C4-2B (cell line): Measurements from ENCODE around the gene RNF38.

Source experiments
- ZFX ChIP-seq: fragments of 450-650 bp; IDR thresholded peaks from 2 replicates; pipeline ENCODE4 v1.6.1; 2017
- TF ChIP-seq, protein P1 (sequence below): fragments of 450-650 bp; conservative IDR thresholded peaks from 2 replicates; pipeline ENCODE4 v1.5.1; 2017; ENCODE audit warnings: mild to moderate bottlenecking

DNA sequence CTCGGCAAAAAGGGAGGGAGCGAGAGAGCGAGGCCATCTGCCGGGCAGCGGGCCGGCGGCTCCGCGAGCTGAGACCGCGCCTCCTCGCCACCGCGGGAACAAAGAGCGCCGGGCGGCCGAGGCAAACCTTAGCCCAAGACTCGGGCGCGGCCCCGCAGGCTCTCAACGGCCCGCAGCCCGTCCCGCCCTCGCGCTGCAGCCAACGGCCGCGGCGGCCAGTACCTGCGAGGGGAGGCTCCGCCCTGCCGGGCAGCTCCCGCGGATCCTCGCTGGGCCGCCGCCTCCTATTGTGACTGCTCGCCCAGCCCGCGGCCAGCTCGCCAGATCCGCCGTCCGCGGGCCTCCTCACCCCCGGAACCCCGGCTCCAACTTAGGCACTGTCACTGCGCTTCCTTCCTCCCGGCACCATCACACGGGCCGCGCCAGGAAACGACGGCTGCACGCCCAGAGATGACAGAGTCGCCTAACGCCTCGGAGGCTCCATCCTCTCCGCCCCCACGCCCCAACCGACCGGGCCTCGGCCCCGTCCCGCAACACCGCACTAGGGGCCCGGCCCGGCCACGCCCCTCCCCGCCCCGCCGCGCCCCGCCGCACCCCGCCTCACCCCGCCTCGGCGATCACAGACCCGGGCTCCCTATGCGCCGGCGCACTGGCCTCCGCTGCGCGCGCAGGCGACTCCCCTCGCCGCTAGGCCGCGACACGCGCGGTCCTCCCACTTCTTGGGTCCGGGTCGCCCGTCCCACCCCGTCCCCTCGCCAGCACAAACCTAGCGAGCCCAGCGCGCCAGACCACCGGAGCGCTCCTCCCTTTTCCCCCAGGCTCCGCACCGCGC is 479 bp upstream of the RNF38 start:
- TF ChIP-seq, protein P1, sequence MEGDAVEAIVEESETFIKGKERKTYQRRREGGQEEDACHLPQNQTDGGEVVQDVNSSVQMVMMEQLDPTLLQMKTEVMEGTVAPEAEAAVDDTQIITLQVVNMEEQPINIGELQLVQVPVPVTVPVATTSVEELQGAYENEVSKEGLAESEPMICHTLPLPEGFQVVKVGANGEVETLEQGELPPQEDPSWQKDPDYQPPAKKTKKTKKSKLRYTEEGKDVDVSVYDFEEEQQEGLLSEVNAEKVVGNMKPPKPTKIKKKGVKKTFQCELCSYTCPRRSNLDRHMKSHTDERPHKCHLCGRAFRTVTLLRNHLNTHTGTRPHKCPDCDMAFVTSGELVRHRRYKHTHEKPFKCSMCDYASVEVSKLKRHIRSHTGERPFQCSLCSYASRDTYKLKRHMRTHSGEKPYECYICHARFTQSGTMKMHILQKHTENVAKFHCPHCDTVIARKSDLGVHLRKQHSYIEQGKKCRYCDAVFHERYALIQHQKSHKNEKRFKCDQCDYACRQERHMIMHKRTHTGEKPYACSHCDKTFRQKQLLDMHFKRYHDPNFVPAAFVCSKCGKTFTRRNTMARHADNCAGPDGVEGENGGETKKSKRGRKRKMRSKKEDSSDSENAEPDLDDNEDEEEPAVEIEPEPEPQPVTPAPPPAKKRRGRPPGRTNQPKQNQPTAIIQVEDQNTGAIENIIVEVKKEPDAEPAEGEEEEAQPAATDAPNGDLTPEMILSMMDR, result peak; percentile 17
- TF ChIP-seq ZFX, result peak; percentile 74
